RWPE2 (cell line): ENCODE results near the gene HOXB7.

Source experiments
- ATAC-seq: fragments of 200-7000 bp; cut with Tn5 transposase; 3 replicates; pipeline ENCODE4 v1.9.1; 2021; ENCODE audit warnings: low read depth
- DNase-seq: peaks from one replicate; pipeline ENCODE4 v3.0.0-alpha.2; 2020; ENCODE audit warnings: low spot score
- H3K27ac ChIP-seq: fragments of 450-650 bp; 2 replicates; pipeline ENCODE4 v1.5.1; 2017; ENCODE audit warnings: mild to moderate bottlenecking; ENCODE audit not compliant: poor library complexity, severe bottlenecking
- H3K27me3 ChIP-seq: fragments of 250-450 bp; sonication (Bioruptor Pico); 2 replicates; pipeline ENCODE4 v1.5.1; 2021; ENCODE audit warnings: mild to moderate bottlenecking, moderate library complexity; ENCODE audit not compliant: insufficient read depth, poor library complexity, severe bottlenecking
- H3K36me3 ChIP-seq: fragments of 250-450 bp; sonication (Bioruptor Pico); 2 replicates; pipeline ENCODE4 v1.5.1; 2020; ENCODE audit warnings: low read depth, mild to moderate bottlenecking, moderate library complexity
- H3K4me1 ChIP-seq: fragments of 250-450 bp; sonication (Bioruptor Pico); 2 replicates; pipeline ENCODE4 v1.5.1; 2021; ENCODE audit warnings: mild to moderate bottlenecking, moderate library complexity; ENCODE audit not compliant: insufficient read depth, poor library complexity, severe bottlenecking
- H3K4me3 ChIP-seq: fragments of 250-450 bp; sonication (Bioruptor Pico); 2 replicates; pipeline ENCODE4 v1.5.1; 2021; ENCODE audit warnings: mild to moderate bottlenecking, moderate library complexity; ENCODE audit not compliant: severe bottlenecking
- H3K9me3 ChIP-seq: fragments of 250-450 bp; sonication (Bioruptor Pico); 2 replicates; pipeline ENCODE4 v1.5.1; 2021; ENCODE audit warnings: mild to moderate bottlenecking, moderate library complexity; ENCODE audit not compliant: severe bottlenecking
- CTCF ChIP-seq: fragments of 450-650 bp; IDR thresholded peaks from one replicate; pipeline ENCODE4 v1.5.1; 2017; ENCODE audit warnings: mild to moderate bottlenecking, moderate library complexity; ENCODE audit not compliant: poor library complexity, severe bottlenecking

Gene HOXB7

GRCh38 chr17:48615963-48616716, 5.3 kb upstream of the HOXB7 start:
- H3K36me3 ChIP-seq, result no peaks in the 10 kb centered on the region

GRCh38 chr17:48615047-48615962, 4.5 kb upstream of the HOXB7 start, which contains the start of gene HOXB8:
Gene HOXB8 (minus strand): TSS chr17:48615292. CDS start chr17:48614704, 588 bp downstream.
- no peak within 1 kb of the TSS for H3K27ac ChIP-seq

More at GRCh38 chr17:48615963-48616716, 5.3 kb upstream of the HOXB7 start:
- Histone ChIP-seq H3K4me3 (no peak overlapping the region), H3K4me1 (peaks cover 4% of the 10 kb centered on the region), H3K9me3 (no peaks in the 10 kb centered on the region), H3K27me3 (peaks cover 69% of the 10 kb centered on the region), H3K27ac (no peak overlapping the region)
- ATAC-seq (no peak), DNase-seq (peak; percentile 25)
- TF ChIP-seq CTCF, result no peak

GRCh38 chr17:48613862-48614694, 3.3 kb upstream of the HOXB7 start:
- DNase-seq (no peak), ATAC-seq (0 out of 3 replicates have a peak, but pooled peaks have one; percentile 8)
- peaks cover 55% of the 10 kb centered on the region for H3K27me3 ChIP-seq

More at GRCh38 chr17:48615047-48615962, 4.5 kb upstream of the HOXB7 start, which contains the start of gene HOXB8:
- Histone ChIP-seq H3K4me3 (no peak within 1 kb of the TSS), H3K27me3 (peaks cover 68% of the 10 kb centered on the region), H3K4me1 (peaks cover 4% of the 10 kb centered on the region), H3K9me3 (no peaks in the 10 kb centered on the region), H3K36me3 (no peaks in the 10 kb centered on the region)
- no peak for DNase-seq
- TF ChIP-seq CTCF, result no peak
- ATAC-seq, result no peak

More at GRCh38 chr17:48613862-48614694, 3.3 kb upstream of the HOXB7 start:
- H3K9me3 ChIP-seq, result no peaks in the 10 kb centered on the region
- no peaks in the 10 kb centered on the region for H3K36me3 ChIP-seq
- TF ChIP-seq CTCF, result no peak
- no peak overlapping the region for H3K4me3 ChIP-seq
- H3K4me1 ChIP-seq, result peaks cover 9% of the 10 kb centered on the region
- no peak overlapping the region for H3K27ac ChIP-seq
